Neural crest cell (in vitro differentiated cells): ENCODE results near the gene PTGS1. TPM values are rescaled to one million over a fixed set of nuclear protein-coding genes. Genes with fewer than 3 reads are reported as not detected.
A peak's percentile ranks its signal among the peaks of the same experiment; 100 is the strongest.

Source experiments
- DNase-seq: peaks from one replicate; pipeline ENCODE4 v3.0.0; 2021; ENCODE audit warnings: low read depth, mixed read lengths, low spot score
- H3K27ac Mint-ChIP-seq: one replicate; pipeline ENCODE4 v1.8.0; 2021; ENCODE audit warnings: mild to moderate bottlenecking, mixed read lengths; ENCODE audit not compliant: unreplicated experiment
- H3K27me3 Mint-ChIP-seq: 2 replicates; pipeline ENCODE4 v1.8.0; 2021; ENCODE audit warnings: low read depth, mild to moderate bottlenecking, mixed read lengths
- H3K36me3 Mint-ChIP-seq: 2 replicates; pipeline ENCODE4 v1.8.0; 2021; ENCODE audit warnings: low read depth, mild to moderate bottlenecking, mixed read lengths
- H3K4me1 Mint-ChIP-seq: 2 replicates; pipeline ENCODE4 v1.8.0; 2021; ENCODE audit warnings: mixed read lengths
- H3K4me3 Mint-ChIP-seq: one replicate; pipeline ENCODE4 v1.8.0; 2021; ENCODE audit warnings: mild to moderate bottlenecking, mixed read lengths
- H3K9me3 Mint-ChIP-seq: 2 replicates; pipeline ENCODE4 v1.8.0; 2021; ENCODE audit warnings: mixed read lengths
- CTCF ChIP-seq: fragments of 200-600 bp; sonication (generic); conservative IDR thresholded peaks from 2 replicates; pipeline ENCODE4 v1.5.0; 2021; ENCODE audit warnings: antibody characterized with exemption, mild to moderate bottlenecking
- total RNA-seq: library from RNA; stranded (reverse); gene quantifications from 2 replicates; pipeline ENCODE4 v1.2.1, GENCODE V29; 2021

Gene PTGS1
- total RNA-seq, 1 donor from 2014 or later = 0.37 TPM

DNA sequence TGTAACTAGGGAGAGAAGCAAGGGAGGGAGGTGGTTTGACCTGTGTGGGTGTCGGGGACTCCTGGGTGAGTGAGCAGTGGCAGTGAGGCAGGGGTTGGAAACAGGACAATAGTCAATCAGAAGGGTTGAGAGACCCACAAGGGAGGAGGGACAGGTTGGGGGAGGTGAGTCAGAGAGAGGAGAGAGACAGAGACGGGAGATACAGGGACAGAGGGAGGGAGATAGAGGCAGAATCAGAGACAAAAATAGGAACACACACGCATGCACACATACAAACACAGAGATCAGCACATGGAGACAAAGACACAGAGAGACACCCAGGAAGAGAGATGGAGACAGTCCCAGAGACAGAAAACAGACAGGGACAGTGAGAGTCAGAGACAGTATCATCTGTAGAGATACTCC, 39.3 kb upstream of the PTGS1 start:
- H3K36me3 Mint-ChIP-seq = no peaks in the 10 kb centered on the region
- no peak for DNase-seq
- no peak overlapping the region for H3K4me3 Mint-ChIP-seq
- no peaks in the 10 kb centered on the region for H3K9me3 Mint-ChIP-seq
- H3K27me3 Mint-ChIP-seq = peaks cover 5% of the 10 kb centered on the region
- peaks cover 16% of the 10 kb centered on the region for H3K4me1 Mint-ChIP-seq
- no peak for TF ChIP-seq CTCF
- no peak overlapping the region for H3K27ac Mint-ChIP-seq

DNA sequence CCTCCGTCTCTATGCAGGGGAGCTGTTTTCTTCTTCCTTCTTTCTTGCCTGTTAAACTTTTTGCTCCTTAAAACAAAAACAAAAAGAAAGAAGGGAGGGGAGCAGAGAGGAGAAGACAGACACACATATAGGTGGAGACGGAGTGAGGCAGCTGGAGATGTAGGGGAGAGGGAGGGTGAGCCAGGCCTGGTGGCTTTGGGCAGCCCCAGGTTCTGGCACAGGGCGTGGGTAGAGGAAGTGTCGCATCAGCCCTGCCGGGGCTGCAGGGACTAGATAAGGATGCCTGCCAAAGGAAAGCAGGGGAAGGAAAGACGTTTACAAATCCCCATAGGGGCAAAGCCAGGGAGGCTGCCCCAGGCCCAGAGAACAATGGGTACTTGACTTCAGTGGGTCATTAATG, 38.7 kb upstream of the PTGS1 start:
- Mint-ChIP-seq H3K27ac (peak overlapping the region; percentile 24), H3K4me1 (peaks cover 19% of the 10 kb centered on the region)

GRCh38 chr9:122332644-122333043, 38.2 kb upstream of the PTGS1 start:
- no peak for DNase-seq
- Mint-ChIP-seq H3K36me3 (no peaks in the 10 kb centered on the region), H3K4me3 (no peak overlapping the region), H3K9me3 (no peaks in the 10 kb centered on the region), H3K27ac (no peak overlapping the region), H3K27me3 (peaks cover 8% of the 10 kb centered on the region), H3K4me1 (peaks cover 22% of the 10 kb centered on the region)
- TF ChIP-seq CTCF = no peak

More for the DNA sequence above, 38.7 kb upstream of the PTGS1 start:
- no peaks in the 10 kb centered on the region for H3K9me3 Mint-ChIP-seq
- H3K4me3 Mint-ChIP-seq = no peak overlapping the region
- H3K36me3 Mint-ChIP-seq = no peaks in the 10 kb centered on the region
- H3K27me3 Mint-ChIP-seq = peaks cover 6% of the 10 kb centered on the region
- no peak for TF ChIP-seq CTCF
- no peak for DNase-seq

DNA sequence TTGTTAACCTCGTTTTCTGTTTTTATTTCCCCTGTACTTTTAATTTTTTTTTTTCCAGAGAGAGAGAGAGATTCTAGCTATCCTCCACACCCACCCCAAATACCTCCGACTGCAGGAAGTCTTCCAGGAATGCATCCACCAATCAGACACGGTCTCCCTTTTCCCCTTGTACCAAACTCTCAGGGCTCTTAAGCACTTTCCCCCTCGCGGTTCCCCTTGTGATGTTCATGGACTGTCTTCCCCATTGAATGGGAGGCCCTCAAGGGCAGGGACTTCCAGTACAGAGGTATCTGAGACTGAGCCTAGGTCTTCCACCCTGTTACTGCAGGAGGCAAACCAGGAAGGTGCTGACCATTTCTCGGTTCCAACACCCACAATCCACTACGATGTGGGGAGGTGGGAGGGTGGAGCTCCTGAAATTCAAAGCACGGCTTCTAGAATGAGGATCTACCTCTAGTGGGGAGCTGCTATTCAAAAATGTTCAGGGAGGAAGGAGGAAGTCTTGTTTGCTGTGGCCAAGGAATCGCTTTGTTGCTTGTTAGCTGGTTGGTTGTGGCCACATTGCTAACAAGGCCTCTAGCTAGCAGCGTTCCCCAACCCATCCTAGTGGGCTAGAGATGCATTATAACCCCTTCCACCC, 37.5 kb upstream of the PTGS1 start:
- H3K36me3 Mint-ChIP-seq = no peaks in the 10 kb centered on the region
- H3K4me1 Mint-ChIP-seq = peaks cover 22% of the 10 kb centered on the region
- H3K9me3 Mint-ChIP-seq = no peaks in the 10 kb centered on the region
- peaks cover 12% of the 10 kb centered on the region for H3K27me3 Mint-ChIP-seq
- no peak overlapping the region for H3K4me3 Mint-ChIP-seq
- no peak overlapping the region for H3K27ac Mint-ChIP-seq
- no peak for TF ChIP-seq CTCF
- no peak for DNase-seq

DNA sequence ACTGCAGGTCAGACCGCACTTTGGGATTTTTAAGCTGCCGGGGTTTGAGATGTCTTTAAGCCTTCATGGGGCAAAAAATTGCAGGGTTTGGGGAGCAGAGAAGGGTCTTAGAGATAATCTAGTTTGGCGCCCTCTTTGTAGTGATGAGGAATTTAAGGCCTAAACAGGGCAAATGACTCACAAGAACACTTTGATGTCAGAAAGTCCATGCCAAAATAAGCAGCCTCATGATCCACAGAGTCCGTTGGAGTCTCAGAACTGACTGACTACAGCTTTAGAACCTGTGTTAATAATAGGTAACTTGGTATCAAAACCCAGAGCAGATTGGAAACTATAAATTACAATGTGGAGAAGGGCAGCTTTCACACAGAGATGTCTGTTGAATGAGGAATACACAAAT, 35.9 kb upstream of the PTGS1 start:
- H3K36me3 Mint-ChIP-seq = no peaks in the 10 kb centered on the region
- H3K27ac Mint-ChIP-seq = no peak overlapping the region
- TF ChIP-seq CTCF = no peak
- H3K9me3 Mint-ChIP-seq = no peaks in the 10 kb centered on the region
- H3K4me3 Mint-ChIP-seq = no peak overlapping the region
- peaks cover 25% of the 10 kb centered on the region for H3K27me3 Mint-ChIP-seq
- no peak for DNase-seq
- H3K4me1 Mint-ChIP-seq = peaks cover 22% of the 10 kb centered on the region
